HG03280 (cell line): ENCODE measurements around the gene SRP14.

ENCODE experiments used
- ATAC-seq: cut with Tn5 transposase; IDR thresholded peaks from one replicate; pipeline ENCODE4 v1.9.1; 2021; ENCODE audit warnings: mild to moderate bottlenecking, moderate library complexity; ENCODE audit not compliant: unreplicated experiment

Gene SRP14

DNA sequence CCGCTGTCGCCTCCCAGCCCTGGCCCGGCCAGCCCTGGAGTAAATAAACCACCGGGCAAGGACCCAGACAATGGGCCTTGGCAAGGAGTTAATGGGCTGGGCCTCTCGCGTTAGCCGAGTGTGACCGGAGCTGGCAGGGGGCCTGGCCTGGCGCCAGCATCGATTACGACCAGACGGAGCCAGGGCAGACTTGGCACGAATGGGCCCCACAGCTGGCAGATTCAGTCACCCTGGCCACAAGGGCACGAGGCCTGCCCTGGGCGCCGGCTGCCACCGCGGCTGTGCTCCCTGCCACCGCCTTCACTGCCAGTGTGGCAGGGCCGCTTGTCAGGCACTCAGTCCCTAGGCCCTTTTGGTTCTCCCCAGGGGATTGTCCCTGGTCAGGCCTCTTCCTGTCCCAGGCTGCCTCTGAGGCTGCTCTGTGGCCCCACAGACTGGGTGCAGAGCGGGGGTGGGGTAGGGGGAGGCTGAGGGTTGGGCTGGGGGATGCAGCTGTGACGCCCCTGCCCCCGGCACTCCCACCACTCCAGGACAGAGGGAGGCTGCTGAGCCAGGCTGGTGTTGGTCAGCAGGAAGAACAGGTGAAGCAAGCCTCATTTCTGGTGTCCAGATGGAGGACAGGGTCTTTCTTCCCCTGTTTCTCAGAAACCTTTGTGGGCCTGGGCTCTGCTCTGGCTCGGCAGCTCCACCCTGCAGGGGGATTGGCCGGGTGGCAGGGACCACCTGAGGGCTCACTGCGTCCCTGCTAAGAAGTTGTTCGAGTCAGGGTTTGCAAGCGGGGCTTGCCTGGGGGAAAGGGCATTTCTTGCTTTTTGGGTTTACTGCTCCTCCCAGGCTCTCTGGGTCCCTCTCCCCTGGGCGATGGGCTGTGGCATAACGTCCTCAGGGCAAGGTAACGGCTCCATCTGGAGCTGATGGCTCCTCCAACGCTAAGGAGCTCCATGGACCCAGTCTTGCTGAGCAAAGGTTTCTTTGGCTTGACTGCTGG is 30.5 kb upstream of the SRP14 start:
- ATAC-seq = no peak

DNA sequence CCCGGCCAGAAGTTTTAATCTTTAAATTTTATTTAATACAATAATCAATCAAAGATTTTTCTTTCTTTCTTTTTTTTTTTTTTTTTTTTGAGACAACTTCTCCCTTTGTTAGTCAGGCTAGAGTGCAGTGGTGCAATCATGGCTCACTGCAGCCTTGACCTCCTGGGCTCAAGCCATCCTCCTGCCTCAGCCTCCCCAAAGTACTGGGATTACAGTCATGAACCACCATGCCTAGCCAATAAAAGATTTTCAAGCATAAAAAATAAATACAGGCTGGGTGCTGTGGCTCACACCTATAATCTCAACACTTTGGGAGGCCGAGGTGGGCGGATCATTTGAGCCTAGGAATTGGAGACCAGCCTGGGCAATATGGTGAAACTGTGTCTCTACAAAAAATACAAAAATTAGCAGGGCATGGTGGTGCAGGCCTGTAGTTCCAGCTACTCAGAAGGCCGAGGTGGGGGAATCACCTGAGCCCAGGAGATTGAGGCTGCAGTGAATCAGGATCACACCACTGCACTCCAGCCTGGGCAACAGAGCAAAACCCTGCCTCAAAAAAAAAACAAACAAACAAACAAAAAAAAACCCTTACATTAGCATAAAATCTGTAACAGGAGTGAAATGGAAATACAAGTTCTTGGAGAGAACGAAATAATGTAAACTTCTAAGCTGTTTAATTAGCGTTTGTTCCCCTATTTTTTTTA is 29.1 kb upstream of the SRP14 start:
- no peak for ATAC-seq

DNA sequence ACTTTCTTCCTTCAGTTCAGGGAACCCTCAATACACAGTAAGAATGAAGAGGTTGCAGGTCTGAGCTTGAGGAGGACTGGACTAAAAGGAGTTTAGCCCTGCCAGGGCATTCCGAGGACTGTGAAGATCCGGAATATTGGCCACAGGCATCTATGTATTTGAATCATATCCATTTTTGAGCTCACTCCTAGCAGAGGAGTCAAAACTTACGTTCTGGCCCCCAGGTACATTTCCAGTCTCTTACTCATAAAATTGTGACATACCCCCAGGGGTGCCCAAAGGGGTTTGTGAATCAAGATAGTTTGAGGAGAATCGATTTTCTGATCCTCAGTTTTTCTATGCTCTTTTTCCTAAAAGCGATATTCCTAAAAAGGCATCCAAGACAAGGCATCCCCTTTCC is 27.6 kb upstream of the SRP14 start:
- no peak for ATAC-seq

DNA sequence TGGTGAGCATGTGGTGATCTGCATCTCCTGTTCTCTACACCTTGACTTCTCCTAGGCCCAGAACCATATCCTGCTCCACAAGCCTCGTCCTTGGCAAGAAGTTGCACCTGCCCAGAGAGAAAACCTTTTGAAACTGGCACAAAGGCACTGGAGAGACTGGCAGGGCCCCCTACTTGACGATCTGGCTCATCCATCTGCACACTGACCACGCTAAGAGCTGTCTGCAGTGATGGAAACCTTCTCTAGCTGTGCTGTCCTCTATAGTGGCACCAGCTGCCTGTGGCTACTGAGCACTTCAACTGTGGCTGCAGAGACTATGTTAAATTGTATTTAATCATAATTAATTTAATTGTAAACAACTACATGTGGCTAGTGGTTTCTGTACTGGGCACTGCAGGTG is 26.2 kb upstream of the SRP14 start:
- ATAC-seq = no peak

DNA sequence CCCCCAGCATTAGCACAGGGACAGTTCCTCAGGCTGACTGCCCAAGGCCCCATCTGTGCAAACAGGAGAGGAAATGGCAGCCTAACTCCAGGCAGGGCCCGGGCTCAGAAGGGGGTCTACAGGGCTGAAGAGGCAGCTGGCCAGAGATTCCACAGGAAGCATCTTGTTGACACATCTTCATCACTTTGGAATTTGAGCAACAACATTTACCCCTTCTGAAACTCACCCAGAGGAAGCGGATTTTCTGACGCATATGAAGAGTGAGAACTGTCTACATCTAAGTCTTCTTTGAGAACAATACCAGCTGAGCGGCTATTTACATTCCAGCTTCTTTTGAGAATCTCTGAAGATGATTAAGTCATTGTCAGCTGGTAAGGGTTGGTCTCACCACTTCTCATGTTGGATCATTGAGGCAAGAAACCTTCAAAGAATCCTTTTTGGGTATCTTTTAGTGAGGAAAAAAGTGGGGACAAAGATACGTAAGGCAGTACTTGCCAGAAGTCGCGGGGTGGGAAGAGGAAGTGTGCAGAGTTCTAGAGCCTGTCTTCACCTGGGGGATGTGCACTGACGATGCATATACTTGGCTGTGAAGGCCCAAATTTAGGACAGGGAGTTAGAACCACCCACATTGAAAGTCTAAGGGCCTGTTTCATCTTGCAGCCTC is 25.4 kb upstream of the SRP14 start:
- peak; percentile 49 for ATAC-seq

DNA sequence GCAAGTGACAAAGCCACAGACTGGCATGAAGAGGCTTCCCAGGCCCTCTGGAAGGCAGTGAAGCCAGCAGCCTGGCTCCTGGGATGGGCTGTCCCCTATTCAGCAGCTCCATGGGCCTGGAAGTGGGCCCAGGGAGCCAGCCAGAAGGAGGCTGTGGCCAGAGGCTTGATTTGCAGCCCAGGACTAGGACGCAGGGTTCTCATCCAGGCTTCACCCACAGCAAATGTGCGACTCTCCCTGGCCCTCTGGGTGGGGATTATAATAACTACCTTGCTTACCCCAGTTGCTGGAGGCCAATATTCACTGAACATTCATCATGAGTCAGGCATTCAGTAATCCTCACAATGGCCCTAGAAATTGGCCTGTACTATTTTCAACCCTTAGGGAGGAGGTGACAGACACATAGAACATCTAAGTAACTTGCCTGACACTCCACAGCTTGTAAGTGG is 24.6 kb upstream of the SRP14 start:
- no peak for ATAC-seq

DNA sequence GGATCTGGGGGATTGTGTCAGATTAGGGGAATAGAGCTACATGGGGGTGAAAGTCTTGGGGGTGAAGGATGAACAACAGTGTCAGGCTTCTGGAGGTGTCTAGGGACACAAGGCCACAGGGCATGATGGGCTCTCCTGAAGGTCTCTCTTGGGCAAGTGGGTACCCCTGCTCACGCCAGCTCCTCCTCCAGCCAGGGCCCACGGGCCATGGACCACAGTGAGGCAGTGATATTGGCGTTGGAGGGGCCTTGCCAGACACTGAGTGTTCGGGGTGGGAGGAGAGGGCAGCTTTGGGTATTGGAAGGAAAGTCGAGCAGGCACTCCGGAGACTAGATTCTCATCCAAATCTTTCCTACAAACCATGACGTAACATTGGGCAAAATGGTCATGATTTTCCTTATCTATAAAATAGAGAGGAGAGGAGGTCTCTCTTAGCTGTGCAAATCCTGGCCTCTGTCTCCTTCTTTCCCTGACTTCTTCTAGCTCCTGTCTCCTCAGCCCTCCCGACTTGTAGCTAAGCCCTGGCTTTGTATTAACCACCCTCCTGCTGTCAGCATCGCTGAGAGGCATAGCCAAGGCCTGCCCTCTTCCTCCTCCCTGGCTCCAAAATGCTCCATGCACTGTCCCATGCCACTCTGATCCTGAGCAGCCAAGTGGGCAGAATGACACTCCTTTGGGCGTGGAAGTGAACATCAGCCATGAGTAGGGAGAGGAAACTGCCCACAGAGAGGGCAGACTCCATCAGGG is 24.0 kb upstream of the SRP14 start:
- no peak for ATAC-seq

DNA sequence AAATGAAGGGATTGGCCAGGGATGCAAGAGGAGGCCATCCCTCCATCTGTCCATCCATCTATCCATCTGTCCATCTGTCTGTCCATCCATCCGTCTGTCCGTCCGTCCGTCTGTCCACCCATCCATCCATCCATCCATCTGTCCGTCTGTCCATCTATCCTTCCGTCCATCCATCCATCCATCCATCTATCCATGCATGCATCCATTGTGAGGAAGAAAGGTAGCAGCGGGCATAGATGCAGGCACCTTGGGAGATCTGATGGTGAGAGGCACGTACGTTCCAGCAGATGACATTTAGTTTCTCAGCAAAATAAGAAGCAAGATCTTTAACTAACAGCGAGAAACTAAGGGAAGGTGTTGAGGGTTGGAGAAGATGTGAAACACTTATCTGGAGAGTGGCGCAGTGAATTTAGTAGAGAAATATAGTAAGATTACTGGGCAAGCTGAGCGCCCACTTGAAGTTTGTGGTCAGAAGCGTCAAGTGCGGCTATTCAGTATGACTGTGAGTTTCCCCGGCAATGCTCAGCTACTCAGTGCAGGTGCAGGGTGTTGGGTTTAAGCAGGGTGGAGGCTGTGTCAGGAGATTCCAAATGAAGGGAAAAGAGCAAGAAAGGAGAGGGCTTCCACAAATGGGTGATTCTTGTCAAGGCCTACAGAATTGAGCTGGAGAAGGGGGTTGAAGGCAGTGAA is 22.4 kb upstream of the SRP14 start:
- ATAC-seq = peak; percentile 50

DNA sequence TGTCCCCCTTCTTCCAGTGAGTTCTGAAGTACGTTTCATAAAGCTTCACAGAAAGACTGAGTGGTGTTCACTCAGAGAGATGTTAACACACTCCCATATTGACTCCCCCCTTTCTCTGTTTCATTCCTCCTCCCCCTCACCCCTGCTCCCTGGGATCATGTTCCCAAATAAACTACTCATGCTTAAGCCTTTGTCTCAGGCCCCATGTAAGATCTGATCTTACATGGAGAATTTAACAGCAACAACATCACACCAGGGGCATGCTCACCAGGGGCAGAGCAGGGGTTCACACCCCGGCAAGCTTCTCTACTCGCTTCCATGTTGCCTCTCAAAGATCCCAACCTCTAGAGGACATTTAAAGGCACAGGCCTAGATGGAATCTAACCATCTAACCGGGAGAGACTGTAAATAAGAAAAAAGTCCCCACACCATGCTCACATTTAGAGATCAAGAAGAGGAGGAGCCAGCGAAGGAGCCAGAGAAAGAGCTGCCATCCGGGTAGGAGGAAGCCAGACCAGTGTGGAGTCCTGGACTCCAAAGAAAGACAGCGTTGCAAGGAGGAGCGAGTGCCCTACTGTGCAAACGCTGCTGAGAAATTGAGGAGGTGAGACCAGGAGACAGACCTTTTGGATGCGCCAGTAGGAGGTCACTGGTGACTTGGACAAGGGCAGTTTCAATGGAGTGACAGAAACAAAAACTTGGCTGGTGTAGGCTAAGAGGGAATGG is 21.4 kb upstream of the SRP14 start:
- no peak for ATAC-seq

DNA sequence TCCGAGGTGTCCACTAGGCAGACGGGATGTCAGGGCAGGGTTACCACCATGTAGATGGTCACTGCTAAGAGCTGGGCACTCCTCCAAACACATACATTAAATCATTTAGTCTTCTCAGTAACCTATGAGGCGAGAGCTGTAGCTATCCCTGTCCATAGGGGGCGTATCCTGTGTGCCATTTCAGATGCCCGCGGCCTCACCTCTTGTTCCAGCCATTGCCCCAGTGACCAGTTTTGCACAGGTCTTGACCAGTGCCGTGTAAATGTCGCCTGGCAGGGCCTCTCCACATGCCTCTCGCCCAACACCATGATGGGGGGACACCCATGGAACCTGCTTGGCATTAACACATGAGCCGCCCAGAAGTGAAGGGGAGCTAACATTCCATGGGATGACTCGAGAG is 20.8 kb upstream of the SRP14 start:
- ATAC-seq = no peak

DNA sequence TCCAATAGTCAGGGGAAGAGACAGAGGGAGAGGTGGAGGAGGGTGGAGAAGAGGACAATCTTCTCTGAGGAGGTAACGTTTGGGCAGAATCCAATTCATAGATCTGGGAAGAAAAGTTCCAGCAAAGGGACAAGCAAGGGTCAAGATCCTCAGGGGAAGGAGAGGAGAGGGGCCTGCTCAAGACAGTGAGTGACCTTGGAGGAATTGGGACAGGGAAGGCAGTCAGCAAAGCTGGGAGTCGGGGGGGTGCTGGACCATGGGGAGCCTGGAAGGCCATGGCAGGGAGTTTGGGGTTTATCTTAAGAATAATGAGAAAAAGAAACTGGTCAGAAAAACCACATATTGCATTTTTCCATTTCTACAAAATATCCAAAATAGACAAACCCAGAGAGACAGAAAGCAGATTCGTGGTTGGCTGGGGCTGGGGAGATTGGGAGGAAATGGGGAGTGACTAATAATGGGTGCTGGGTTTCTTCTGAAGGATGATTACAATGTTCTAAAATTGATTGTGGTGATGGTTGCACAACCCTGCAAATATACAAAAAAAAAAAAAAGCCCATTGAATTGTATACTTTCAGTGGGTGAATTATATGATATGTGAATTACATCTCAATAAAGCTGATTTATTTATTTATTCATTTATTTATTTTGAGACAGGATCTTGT is 19.6 kb upstream of the SRP14 start:
- no peak for ATAC-seq

DNA sequence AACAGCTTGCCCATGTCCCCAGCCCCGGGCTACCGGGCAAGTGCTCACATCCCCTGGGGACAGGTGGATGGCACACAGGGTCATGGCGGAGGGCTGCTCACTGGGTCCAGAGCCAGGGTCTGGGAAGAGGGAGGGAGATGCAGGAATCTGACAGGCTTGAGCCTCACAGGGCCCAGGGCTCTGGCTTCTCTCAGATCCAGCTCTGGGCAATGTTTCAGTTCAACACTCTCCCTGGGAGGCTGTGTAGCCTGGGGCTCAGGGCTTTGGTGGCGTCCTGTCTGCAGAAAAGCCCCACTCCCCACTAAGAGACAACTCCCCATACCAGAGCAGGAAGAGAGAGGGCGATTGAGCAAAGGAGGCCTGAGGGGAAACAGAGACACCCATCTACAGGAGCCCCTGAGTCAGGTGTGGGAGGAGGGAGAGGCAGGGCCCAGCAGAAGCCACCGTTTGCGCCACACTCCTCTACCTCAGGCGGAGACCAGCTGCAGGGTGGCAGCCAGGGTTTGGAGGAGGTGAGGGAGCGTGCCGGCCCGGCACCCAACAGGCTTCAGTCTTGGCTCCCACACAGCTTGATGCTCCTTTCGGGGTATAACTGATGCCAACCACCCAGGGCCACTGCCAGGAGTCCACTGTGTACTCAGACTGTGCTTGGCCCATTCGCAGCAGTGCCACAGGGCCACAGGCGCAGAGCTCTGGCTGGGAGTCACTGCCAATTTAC is 16.8 kb upstream of the SRP14 start:
- ATAC-seq = no peak

DNA sequence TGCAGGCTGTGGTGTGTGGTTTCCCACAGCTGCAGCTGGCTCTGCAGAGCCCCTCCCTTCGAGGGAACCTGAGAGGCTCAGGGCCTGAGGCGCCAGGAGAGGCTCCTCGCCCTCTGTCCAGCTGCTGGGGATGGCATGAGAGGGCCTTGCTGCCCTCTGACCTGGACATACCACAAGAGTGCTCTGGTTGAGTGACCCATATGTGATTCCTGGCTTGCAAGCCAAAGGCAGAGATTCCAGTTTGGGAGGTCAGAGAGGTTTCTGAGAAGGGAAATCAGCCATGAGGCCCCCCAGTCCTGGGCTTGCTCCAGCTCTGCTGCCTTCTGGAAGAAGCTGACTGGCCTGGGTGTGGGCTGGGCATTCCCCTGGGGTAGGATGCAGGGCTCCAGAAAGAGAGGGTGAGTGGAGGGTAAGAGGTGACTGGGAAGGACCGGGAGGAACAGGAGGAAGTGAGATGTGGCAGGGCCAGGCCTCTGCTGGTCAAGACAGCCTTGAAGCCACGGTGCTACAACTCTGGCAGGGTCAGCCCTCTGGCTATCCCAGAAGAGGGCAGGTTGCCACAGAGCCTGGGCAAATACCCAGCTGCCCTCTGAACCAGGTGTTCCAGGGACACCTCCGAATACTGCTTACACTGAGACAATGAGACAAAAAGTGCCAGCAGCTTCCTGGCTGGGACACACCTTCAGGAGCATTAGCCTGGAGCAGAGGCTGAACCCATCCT is 16.0 kb upstream of the SRP14 start:
- peak; percentile 80 for ATAC-seq

DNA sequence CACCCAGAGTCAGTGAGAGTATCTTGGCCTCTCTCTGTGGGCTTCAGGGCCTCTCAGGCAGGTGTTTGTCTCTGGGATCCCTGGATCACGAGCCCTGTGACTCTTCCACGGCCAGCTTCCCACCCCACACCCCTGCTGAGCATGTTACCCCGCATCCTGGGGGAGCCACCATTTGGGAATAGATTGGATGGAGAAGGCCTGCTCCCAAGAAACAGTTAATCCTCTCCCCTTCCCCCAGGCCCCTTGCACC is 15.5 kb upstream of the SRP14 start:
- ATAC-seq = peak; percentile 54

DNA sequence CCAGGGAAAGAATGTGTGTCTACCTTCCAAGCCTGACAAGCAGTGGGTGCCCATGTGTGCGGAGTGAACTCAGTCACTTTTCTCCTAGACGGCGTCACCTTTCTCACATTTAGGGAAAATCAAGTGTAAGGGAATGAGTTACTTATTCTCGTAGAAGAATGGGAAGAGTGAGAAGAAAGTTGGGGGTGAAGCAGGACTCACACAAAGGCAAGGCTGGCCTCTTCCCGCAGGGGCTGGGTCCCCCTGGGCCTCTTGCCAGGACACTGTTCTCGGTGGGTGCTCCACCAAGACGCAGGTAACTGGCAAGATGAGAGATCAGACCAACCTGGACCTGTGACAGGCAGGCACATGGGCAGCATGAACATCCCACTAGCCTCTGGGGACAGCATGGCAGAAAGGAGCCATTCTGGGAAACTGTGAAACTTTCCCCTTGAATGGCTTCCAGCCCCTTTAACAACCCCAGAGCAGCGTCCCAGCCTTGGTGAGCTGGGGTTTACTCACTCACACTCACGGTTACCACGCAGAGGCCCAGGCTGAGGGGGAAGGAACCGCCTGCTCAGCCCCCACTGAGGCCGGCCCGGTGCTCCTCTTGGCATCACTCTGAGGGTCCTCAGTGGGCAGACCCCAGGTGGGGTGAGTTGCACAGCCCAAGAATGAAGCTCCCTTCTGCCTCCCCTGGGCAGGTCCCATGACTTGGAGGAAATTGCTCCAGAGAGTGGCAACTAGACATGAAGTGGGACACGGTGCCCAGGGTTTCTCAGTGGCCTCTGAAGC is 15.0 kb upstream of the SRP14 start:
- ATAC-seq = peak; percentile 11

DNA sequence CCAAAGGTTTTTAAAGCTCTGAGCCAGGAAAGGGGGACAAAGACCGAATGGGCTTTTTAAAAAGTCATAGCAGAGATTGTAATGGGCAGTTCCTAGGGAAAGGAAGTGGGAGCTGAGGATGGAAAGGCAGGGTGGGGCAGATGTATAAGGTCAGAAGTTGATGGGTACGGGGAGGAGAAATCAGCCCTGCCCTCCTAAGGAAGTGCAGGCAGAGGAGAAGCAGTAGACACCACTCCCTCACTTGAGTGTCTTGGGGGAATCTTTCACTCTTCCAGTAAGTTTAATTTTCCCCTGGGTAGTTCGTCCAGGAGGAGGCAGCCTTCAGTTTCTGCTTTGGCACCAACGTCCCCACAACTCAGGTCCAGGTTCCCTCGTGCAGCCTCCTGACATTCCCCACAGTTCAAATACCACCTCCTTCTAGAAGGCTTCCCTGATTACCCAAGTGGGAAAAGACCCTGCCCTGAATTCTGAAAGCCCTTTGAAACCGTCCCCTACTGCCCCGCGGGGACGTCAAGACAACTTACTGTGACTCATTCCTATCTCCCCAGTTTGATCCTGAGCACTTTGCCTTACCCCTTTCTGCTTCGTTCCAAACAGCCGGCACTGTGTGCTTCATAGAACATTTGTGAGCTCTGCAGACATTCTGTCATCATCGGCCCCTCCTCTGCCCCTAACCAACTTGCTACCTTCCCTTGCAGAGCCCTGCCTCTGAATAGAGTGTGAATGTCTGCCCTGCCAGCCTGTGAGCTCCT is 14.3 kb upstream of the SRP14 start:
- ATAC-seq = no peak

DNA sequence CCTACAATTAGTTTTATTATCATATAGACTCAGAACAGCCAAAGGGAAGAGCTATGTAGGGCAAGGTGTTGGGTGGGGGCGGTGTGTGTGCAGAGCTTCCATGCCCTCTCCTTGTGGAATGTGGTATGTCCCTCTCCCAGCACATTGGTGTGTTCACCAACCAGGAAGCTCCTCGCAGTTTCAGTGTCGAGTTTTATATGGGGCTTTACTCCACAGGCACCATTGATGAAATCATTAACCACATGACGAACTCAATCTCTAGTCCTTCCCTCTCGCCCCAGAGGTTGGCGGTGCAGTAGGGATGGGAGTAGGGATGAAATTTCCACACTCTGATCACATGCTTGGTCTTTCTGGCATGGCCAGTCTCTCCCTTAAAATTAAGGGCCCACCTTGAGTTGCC is 13.6 kb upstream of the SRP14 start:
- no peak for ATAC-seq
